ENCODE measurements around the gene NFKB1. TPM values are rescaled to one million over a fixed set of nuclear protein-coding genes. Genes with fewer than 3 reads are reported as not detected.

NFKB1 gene
- total and polyA plus RNA-seq, 8 donors: 9.6 to 36.5 (median 21.2) TPM

GRCh38 chr4:102525504-102525903 lies 24.3 kb downstream of the NFKB1 start:
- no peak for DNase-seq
- Histone ChIP-seq H3K36me3 (peaks cover 0 to 19% (median 7%) of the 10 kb centered on the region in 4 donors), H3K9me3 (no peaks in the 10 kb centered on the region), H3K27me3 (no peaks in the 10 kb centered on the region), H3K27ac (no peak overlapping the region), H3K4me1 (peaks cover 0 to 48% (median 24%) of the 10 kb centered on the region in 4 donors), H3K4me3 (no peak overlapping the region)
- intact Hi-C loops (cut with DNase I; ENCODE audit: low total_unique reads): no loop called here
- TF ChIP-seq POLR2A (IDR thresholded peaks at IDR 0.05): no peak
- no peak for TF ChIP-seq POLR2AphosphoS5 (IDR thresholded peaks at IDR 0.05)
- no peak for TF ChIP-seq CTCF (IDR thresholded peaks at IDR 0.05)
- no peak for TF ChIP-seq EP300 (IDR thresholded peaks at IDR 0.05)
- 96 to 100% (median 98%) methylated on average over 1 of the region's 1 CpG for WGBS, 5 donors

DNA sequence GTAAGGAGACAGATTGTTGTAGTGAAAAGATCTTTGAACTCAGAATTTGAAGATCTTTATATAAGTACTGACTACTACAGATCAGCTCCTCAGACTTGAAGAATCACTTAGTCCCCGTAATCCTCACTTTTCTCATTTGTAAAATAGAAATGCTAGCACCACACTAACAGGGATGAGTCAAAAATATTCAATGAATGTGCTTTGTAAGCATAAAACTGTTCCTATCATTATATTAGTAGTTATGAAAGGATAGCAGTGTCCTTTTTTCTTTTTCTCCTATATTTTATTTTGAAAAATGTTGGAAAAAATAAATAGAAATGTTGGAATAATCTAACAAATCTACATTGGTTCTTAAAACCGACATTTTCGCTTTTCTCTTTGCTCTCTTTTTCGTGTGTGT lies 25.4 kb downstream of the NFKB1 start:
- Histone ChIP-seq H3K36me3 (peaks cover 0 to 24% (median 12%) of the 10 kb centered on the region in 4 donors), H3K4me3 (no peak overlapping the region), H3K27ac (no peak overlapping the region), H3K9me3 (no peaks in the 10 kb centered on the region), H3K4me1 (peaks cover 0 to 47% (median 20%) of the 10 kb centered on the region in 4 donors), H3K27me3 (no peaks in the 10 kb centered on the region)
- intact Hi-C loops (cut with DNase I; ENCODE audit: low total_unique reads): no loop called here
- no peak for DNase-seq
- WGBS, 5 donors: 88 to 99% (median 94%) methylated on average over 4 of the region's 4 CpGs
- no peak for TF ChIP-seq EP300 (IDR thresholded peaks at IDR 0.05)
- TF ChIP-seq POLR2AphosphoS5 (IDR thresholded peaks at IDR 0.05): no peak
- no peak for TF ChIP-seq CTCF (IDR thresholded peaks at IDR 0.05)
- no peak for TF ChIP-seq POLR2A (IDR thresholded peaks at IDR 0.05)

DNA sequence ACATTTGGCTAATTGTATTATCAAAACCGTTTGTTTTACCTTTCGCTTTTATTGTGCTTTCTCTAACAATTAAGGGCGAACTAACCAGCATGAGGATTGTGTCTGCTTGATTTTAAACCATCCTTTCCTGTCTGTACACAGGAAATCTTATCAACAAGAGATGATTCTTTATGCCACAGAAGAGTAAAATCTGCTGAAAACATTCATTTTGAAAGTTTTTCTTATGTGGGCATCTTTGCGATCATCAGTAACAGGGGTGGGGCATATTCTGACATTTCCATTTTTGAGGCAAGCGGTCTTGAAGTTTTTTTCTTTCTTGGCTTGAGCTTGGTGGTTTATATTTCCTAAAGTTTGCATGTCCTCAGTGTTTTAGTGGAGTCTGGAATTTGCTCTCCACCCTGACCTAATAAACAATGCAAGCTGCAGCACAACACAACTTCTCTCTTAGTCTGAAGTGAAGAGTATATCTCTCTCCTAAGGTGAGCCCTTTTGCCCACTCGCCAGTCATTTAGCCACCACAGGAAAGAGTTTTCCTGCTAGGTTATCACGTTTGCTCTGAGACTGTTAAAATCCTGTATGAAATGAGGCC lies 26.6 kb downstream of the NFKB1 start:
- Histone ChIP-seq H3K27ac (no peak overlapping the region), H3K27me3 (no peaks in the 10 kb centered on the region), H3K4me3 (no peak overlapping the region), H3K9me3 (no peaks in the 10 kb centered on the region), H3K4me1 (peaks cover 0 to 37% (median 16%) of the 10 kb centered on the region in 4 donors), H3K36me3 (peaks cover 0 to 24% (median 12%) of the 10 kb centered on the region in 4 donors)
- intact Hi-C loops (cut with DNase I; ENCODE audit: low total_unique reads): no loop called here
- 54 to 69% (median 68%) methylated on average over 7 of the region's 7 CpGs for WGBS, 5 donors
- DNase-seq: no peak
- TF ChIP-seq CTCF (IDR thresholded peaks at IDR 0.05) (no peak), POLR2AphosphoS5 (IDR thresholded peaks at IDR 0.05) (no peak), POLR2A (IDR thresholded peaks at IDR 0.05) (no peak), EP300 (IDR thresholded peaks at IDR 0.05) (no peak)

DNA sequence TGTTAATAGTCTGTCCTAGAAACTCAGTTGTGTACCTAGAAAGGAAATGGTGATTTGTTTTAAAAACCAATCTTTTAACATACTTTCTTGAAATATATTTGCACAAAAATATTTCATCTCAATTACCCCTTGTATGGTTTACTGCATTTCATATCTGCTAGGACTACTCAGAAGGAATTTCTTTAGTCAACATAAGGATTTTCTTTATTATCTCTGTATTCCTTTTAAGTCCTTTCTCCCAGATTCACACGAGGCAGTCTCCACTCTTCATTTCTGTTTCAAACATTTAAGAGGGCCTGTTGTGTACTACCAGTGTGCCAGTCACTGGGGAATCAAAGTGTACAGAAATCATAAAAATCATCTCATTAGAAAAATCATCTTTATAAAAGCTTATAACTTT lies 28.8 kb downstream of the NFKB1 start:
- Histone ChIP-seq H3K27me3 (no peaks in the 10 kb centered on the region), H3K4me3 (no peak overlapping the region), H3K36me3 (peaks cover 0 to 24% (median 23%) of the 10 kb centered on the region in 4 donors), H3K4me1 (peaks cover 0 to 33% (median 8%) of the 10 kb centered on the region in 4 donors), H3K9me3 (no peaks in the 10 kb centered on the region), H3K27ac (no peak overlapping the region)
- DNase-seq: no peak
- intact Hi-C loops (cut with DNase I; ENCODE audit: low total_unique reads): no loop called here
- 32 to 53% (median 37%) methylated on average over 1 of the region's 1 CpG for WGBS, 5 donors
- TF ChIP-seq EP300 (IDR thresholded peaks at IDR 0.05): no peak
- no peak for TF ChIP-seq CTCF (IDR thresholded peaks at IDR 0.05)
- TF ChIP-seq POLR2A (IDR thresholded peaks at IDR 0.05): no peak
- TF ChIP-seq POLR2AphosphoS5 (IDR thresholded peaks at IDR 0.05): no peak
